Measurements from ENCODE around the gene GRID2IP.

GRID2IP gene

DNA sequence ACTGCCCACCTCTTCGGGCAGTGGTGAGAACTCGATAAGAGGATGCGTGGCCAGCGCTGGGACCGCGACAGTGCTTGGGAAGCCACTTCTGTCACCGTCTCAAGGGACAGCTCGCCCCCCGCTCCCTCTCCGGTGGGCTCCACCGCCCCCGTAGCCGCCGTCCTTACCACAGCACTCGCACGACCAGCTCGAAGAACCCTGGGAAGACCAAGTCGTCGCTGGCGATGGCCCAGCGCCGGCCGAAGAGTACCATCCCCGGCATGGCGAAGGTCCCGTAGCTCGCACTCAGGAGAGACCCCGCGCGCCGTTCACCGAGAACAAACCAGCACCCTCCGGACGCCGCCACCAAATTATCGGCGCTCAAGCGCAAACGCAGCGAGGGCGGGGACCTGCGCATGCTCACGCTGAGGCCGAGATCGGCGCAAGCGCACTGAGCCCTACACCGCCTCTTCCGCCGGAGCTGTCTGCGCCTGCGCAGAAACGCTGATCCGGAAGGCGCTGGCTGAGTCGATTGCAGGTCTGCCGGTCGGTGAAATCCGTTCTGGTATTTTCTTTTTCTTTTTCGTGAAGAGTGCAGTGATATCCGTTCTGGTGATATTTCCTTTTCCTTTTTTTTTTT lies 103.6 kb downstream of the GRID2IP start, which contains the start of gene DAGLB:
DAGLB (minus strand) TSS at position 374 of the 619 bp plus-strand sequence; CDS start at position 262, 112 bp downstream.
- peak; percentile 94 for DNase-seq (ENCODE audit: low read depth)

All from stimulated activated CD8-positive, alpha-beta memory T cell treated with anti-CD3 and anti-CD28 coated beads, Interleukin-4, amount 100 ng/mL, for 24 hours (primary cell).